Effector memory CD8-positive, alpha-beta T cell (primary cell): ENCODE results near the gene ASCC3.

ENCODE experiments used
- ATAC-seq: fragments of 150-1000 bp; cut with Tn5 transposase; replicated peaks from 2 replicates; pipeline ENCODE4 v1.10.0; 2021; ENCODE audit warnings: mild to moderate bottlenecking, moderate library complexity
- DNase-seq, 3 experiments: peaks; one replicate each; pipeline ENCODE4 v3.0.0; 2021
- H3K27ac Mint-ChIP-seq, 2 donors: one replicate each; pipeline ENCODE4 v1.8.0; 2022; ENCODE audit warnings: mild to moderate bottlenecking in 2 of 2, mixed read lengths in 2 of 2, moderate library complexity in 2 of 2
- H3K27me3 Mint-ChIP-seq, 2 donors: one replicate each; pipeline ENCODE4 v1.8.0; 2022; ENCODE audit warnings: mixed read lengths in 2 of 2
- H3K36me3 Mint-ChIP-seq: one replicate; pipeline ENCODE4 v1.8.0; 2022; ENCODE audit warnings: mild to moderate bottlenecking, moderate library complexity, mixed read lengths; ENCODE audit not compliant: insufficient read depth
- H3K4me1 Mint-ChIP-seq, 2 donors: one replicate each; pipeline ENCODE4 v1.8.0; 2022; ENCODE audit warnings: low read depth in 2 of 2, mixed read lengths in 2 of 2
- H3K4me3 Mint-ChIP-seq, 2 donors: one replicate each; pipeline ENCODE4 v1.8.0; 2022; ENCODE audit warnings: mild to moderate bottlenecking in 2 of 2, mixed read lengths in 2 of 2, moderate library complexity in 2 of 2
- H3K9me3 Mint-ChIP-seq, 2 donors: one replicate each; pipeline ENCODE4 v1.8.0; 2022; ENCODE audit warnings: mixed read lengths in 2 of 2

The ASCC3 gene

DNA sequence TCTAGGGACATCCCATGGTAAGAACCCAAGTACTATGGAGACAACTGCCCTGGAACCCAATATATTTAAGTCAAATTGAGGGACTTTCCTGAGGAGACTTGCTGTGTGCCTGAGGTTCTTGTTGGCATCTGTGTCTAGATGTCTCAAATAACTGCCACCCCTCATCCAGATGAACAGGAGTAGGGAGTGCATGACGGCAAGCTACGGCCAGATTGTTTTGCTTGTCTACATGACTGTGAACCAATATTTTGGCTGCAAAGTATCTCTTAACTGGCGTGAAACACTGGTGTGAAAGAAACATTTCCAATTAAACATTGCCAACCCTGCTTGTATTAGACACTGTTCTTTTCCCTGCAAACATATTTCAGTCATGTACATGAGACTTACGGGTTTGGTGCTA lies 364.0 kb downstream of the ASCC3 start:
- DNase-seq = no peak
- no peaks in the 10 kb centered on the region for H3K9me3 Mint-ChIP-seq
- no peak overlapping the region for H3K4me3 Mint-ChIP-seq
- no peaks in the 10 kb centered on the region for H3K27me3 Mint-ChIP-seq
- H3K4me1 Mint-ChIP-seq = no peaks in the 10 kb centered on the region
- ATAC-seq = no peak
- no peak overlapping the region for H3K27ac Mint-ChIP-seq
- H3K36me3 Mint-ChIP-seq = peaks cover 12% of the 10 kb centered on the region

DNA sequence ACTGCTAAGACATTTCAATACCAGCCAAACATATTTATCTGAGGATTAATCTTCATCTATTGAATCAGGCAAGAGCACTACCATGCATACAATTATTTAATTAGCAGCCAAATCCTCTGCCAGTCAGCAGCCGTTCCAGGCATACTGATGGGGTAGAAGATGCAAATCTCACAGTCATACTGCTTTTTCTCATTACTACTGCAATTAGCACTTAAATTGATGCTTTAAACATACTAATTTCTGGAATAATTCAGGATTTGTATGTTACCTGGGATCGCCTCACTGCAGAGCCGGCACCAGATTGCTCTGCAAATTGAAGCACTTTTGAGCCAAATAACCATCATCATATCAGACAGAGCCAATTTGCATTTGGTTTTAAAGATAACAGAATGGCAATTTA lies 366.5 kb downstream of the ASCC3 start:
- H3K4me1 Mint-ChIP-seq = no peaks in the 10 kb centered on the region
- peaks cover 29% of the 10 kb centered on the region for H3K36me3 Mint-ChIP-seq
- H3K4me3 Mint-ChIP-seq = no peak overlapping the region
- no peak overlapping the region for H3K27ac Mint-ChIP-seq
- ATAC-seq (no peak), DNase-seq (no peak)
- H3K9me3 Mint-ChIP-seq = no peaks in the 10 kb centered on the region
- H3K27me3 Mint-ChIP-seq = no peaks in the 10 kb centered on the region

DNA sequence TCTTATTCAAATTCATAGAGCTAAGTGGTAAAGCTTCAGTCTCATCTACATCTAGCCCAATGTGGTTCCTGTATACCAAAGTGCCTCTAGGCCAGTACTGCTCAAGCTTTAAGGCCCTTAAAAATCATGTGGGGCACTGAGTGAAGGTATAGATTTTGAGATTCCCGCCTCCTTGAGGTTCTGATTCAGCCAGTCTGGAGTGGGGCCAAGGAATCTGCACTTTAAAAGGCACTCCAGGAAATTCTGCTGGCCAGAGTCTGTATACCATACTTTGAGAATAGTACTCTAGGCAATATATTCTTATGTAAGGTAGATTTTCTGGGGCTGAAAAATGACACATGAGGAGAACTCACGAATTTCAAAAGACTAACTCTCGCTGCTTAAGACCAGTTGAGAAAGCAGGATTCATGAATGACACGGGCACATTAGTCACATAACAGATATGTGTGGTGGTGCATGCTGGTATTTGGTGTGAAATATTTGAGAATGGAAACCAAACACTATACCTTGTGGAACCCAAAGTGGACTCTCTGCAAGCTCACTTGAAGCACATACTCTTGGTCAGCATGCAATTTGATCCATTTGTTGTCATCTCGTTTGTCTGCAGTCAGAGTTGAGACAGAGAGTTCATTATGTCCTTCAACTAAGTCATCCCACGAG lies 368.8 kb downstream of the ASCC3 start:
- no peaks in the 10 kb centered on the region for H3K4me1 Mint-ChIP-seq
- ATAC-seq (no peak), DNase-seq (no peak)
- no peak overlapping the region for H3K27ac Mint-ChIP-seq
- H3K9me3 Mint-ChIP-seq = no peaks in the 10 kb centered on the region
- no peaks in the 10 kb centered on the region for H3K27me3 Mint-ChIP-seq
- H3K36me3 Mint-ChIP-seq = peaks cover 42% of the 10 kb centered on the region
- no peak overlapping the region for H3K4me3 Mint-ChIP-seq

DNA sequence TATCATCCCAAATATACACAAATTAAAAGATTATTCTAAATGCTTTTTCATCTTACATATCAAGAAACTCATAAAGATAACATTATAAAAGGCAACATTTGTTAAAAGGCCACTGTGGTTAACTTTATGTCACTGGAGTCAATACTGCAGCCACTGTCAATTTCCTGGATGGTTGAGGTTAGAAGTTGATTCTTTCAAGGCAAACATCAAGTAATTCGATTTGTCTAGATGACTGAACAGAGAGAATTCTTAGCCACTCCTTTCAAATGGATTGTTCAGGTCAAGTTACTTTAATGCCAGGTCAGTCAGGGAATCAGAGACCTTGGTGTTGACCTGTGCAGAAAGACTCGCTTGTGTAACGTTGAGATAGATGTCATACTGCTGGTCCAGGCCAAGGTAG lies 372.0 kb downstream of the ASCC3 start:
- no peak overlapping the region for H3K27ac Mint-ChIP-seq
- H3K4me3 Mint-ChIP-seq = no peak overlapping the region
- DNase-seq (no peak), ATAC-seq (no peak)
- H3K4me1 Mint-ChIP-seq = no peaks in the 10 kb centered on the region
- no peaks in the 10 kb centered on the region for H3K9me3 Mint-ChIP-seq
- H3K36me3 Mint-ChIP-seq = peaks cover 37% of the 10 kb centered on the region
- no peaks in the 10 kb centered on the region for H3K27me3 Mint-ChIP-seq

DNA sequence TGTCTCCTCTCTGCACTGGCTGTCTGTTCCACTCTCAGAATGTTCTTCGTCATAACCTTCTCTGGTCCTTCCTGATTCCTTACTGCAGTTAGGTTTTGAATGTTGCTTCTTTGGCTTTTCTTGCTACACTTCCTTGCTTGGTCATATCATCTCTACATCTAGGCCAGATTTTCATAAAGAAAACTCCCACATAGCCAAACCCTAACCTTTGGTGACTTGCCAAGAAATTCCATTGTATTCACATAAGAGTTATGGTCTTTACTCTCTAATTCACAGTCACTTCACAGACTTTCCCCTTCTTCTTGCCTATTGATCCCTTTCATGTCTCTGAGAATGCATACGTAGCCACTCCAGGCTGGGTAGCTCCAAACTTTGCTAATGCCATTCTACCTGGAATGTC lies 374.5 kb downstream of the ASCC3 start:
- Mint-ChIP-seq H3K36me3 (peaks cover 29% of the 10 kb centered on the region), H3K27me3 (no peaks in the 10 kb centered on the region), H3K9me3 (no peaks in the 10 kb centered on the region), H3K27ac (no peak overlapping the region), H3K4me1 (no peaks in the 10 kb centered on the region), H3K4me3 (no peak overlapping the region)
- no peak for ATAC-seq
- DNase-seq = no peak

DNA sequence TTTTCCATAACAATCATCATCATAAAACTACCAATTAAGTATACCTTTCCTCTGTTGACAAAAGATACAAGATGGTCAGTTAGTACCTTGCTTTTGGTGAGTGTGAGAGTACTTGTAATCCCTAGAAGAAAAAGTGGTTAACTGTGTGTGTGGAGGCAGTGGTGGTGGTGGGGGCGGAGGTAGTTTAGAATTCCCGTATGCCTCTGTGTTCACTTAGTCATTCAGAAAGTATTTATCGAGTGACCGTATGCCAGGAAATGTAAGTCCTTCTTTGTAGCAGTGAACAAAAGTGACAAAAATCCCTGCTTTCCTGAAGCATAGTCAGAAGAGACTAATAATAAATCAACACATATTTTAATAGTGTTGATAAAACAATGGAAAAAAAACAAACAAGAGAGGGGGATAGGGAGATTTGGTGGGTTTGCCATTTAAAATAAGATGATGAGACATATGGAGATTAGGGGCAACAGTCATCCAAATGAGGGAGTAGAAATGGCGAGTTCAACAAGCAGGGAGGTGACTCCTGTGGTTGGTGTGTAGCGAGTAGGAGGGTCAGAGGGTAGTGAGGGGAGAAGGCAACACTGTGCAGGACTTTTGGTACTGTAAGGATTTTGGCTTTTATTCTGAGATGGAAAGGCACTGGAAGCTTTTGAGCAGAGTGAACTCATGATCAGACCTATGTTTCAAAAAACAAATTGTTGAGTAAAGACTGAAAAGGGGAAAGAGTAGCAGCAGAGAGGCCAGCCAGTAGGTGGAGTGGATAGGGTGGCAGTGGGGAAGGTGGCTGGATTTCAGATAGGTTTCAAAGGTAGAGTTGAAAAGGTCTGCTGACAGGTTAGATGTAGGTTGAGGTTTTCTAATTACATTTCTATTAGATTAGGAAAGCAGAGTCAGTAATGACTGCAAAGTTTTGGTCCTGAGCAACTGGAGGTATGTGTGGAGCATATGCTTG lies 376.1 kb downstream of the ASCC3 start:
- Mint-ChIP-seq H3K4me3 (no peak overlapping the region), H3K36me3 (peaks cover 17% of the 10 kb centered on the region), H3K27ac (no peak overlapping the region), H3K9me3 (no peaks in the 10 kb centered on the region), H3K27me3 (peaks cover 0 to 5% of the 10 kb centered on the region in 2 donors), H3K4me1 (no peaks in the 10 kb centered on the region)
- ATAC-seq (no peak), DNase-seq (no peak)

DNA sequence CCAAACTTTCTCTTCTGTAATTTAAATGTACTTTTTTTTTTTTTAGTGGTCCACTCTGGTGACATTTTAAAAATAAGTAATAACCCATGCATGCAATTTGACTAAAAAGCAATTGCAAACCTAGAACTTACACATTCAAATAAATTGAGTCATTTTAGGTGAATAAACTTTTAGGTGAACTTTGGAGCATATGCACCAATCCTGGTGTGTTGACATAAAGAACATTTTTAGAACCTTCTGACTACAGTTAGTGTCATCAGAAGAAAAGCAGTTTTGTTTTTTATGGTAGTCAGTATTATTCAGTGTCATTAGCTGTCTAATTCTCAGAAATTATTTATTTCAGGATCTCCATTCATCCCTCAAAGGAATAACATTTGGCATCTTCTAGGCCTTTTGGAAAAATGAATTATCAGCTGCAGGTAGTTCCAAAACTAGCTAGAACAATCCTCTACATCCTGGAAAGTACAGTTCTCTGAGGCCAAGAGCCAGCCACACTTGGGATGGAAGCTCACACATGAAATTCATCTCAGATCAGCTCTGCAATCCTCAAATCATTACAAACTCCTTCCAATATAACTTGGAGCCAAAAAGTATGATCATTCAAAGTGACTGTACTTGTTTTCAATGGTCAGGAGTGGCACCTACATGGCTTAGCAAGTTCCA lies 378.0 kb downstream of the ASCC3 start:
- no peak for DNase-seq
- Mint-ChIP-seq H3K27me3 (peaks cover 4 to 24% of the 10 kb centered on the region in 2 donors), H3K27ac (no peak overlapping the region), H3K4me1 (no peaks in the 10 kb centered on the region), H3K4me3 (no peak overlapping the region), H3K9me3 (peaks cover 0 to 14% of the 10 kb centered on the region in 2 donors), H3K36me3 (peaks cover 4% of the 10 kb centered on the region)
- ATAC-seq = no peak

DNA sequence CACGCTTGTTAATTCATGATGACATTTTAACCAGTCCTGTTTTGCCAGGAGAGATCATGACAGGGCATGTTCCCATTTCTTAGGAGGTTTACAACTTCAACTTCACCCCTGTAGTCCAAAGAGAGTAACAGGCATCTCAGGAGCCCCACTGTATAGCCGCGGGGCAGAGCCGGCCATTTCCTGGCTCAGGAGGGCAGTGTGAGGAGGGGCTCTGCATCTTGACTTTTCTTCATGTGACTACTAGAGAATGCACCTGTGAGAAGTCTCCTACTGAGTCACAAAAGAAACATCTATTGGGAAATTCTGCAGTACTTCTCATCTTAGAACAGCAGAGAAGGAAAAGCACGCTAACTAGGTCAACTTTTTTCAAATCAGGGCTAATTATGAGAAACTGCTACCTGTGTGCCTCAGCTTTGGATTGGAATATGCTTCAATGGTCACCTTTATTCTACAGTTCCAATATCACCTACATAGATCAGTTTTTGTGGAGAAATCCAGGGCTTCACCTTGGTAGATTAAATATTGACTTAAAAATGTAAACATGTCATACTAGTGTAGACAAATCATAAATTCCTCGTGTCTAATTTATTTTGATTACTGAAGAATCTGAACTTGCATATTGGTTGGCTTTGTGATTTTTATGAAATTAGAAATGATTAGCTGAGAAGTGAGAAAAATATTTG lies 387.8 kb downstream of the ASCC3 start:
- no peak overlapping the region for H3K27ac Mint-ChIP-seq
- no peak for ATAC-seq
- H3K27me3 Mint-ChIP-seq = peaks cover 26 to 73% of the 10 kb centered on the region in 2 donors
- H3K36me3 Mint-ChIP-seq = no peaks in the 10 kb centered on the region
- no peak for DNase-seq
- no peaks in the 10 kb centered on the region for H3K9me3 Mint-ChIP-seq
- H3K4me1 Mint-ChIP-seq = peaks cover 0 to 2% of the 10 kb centered on the region in 2 donors
- H3K4me3 Mint-ChIP-seq = no peak overlapping the region

DNA sequence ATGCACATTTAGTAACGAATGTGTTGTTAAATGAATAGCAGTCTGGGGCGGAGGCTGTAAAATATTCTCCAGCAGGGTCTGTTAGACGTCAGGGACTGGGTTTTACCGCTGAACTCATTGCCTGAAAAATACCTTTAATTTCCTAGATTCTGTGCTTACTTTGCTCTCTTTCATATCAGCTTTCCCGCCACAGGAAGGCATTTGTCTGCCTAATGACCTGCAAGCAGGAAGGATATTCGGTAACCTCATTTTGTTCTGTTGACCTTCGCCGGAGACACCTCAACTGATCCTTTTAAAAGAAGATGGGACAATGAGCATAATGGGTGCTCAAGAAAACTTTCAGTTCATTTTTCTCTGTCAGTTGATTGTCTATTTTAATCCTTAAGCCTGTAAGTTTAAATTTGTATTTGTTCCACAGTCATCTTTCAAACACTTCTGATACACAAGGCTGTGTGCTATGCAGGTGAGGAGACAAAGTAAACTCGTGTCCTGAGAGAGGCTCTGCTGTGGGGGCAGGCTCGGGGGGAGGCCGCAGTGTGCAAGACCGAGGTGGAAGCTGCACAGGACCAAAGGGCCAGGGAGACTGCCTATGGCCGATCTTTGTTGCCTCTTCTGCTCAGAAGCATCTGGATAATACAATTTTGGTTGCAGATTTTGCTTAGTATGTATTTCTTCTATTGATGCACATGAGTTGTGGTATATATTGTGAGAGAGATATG lies 389.0 kb downstream of the ASCC3 start:
- no peak overlapping the region for H3K27ac Mint-ChIP-seq
- H3K9me3 Mint-ChIP-seq = no peaks in the 10 kb centered on the region
- DNase-seq (no peak), ATAC-seq (no peak)
- peaks cover 0 to 2% of the 10 kb centered on the region in 2 donors for H3K4me1 Mint-ChIP-seq
- peaks cover 34 to 70% of the 10 kb centered on the region in 2 donors for H3K27me3 Mint-ChIP-seq
- no peaks in the 10 kb centered on the region for H3K36me3 Mint-ChIP-seq
- H3K4me3 Mint-ChIP-seq = no peak overlapping the region

DNA sequence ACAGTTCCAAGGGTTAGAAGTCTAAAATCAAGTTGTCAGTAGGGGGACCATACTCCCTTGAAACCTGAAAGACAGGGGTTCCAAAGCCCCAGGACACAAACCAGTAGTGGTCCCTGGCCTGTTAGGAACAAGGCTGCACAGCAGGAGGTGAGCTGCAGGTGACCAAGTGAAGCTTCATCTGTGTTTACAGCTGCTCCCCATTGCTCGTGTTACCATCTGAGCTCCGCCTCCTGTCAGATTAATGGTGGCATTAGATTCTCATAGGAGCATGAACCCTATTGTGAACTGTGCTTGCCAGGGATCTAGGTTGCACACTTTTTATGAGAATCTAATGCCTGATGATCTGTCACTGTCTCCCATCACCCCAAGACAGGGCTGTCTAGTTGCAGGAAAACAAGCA lies 391.1 kb downstream of the ASCC3 start:
- Mint-ChIP-seq H3K36me3 (no peaks in the 10 kb centered on the region), H3K4me1 (peaks cover 0 to 2% of the 10 kb centered on the region in 2 donors), H3K27me3 (peaks cover 34 to 81% of the 10 kb centered on the region in 2 donors), H3K9me3 (no peaks in the 10 kb centered on the region), H3K4me3 (no peak overlapping the region), H3K27ac (no peak overlapping the region)
- DNase-seq = no peak
- no peak for ATAC-seq

DNA sequence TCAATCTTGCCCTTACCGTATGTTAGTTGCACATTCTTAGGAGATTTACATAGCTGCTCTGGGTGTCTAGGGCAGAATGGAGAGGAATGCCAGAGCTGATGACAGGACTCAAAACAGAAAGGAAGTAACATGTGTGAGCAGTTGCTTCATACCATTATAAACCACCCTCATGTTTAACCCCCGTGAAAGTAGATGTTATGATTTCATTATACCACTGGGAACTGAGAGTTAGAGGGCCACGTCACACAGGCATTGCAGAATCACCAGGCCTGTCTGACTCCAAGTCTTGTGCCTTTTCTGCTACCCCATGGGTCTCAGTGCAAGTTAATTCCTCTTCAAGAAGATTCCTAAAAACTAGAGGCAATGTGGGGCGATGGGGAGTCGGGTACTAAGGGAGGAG lies 392.9 kb downstream of the ASCC3 start:
- no peaks in the 10 kb centered on the region for H3K9me3 Mint-ChIP-seq
- H3K4me1 Mint-ChIP-seq = peaks cover 0 to 2% of the 10 kb centered on the region in 2 donors
- H3K27me3 Mint-ChIP-seq = peaks cover 35 to 84% of the 10 kb centered on the region in 2 donors
- no peak overlapping the region for H3K27ac Mint-ChIP-seq
- ATAC-seq = no peak
- no peak overlapping the region for H3K4me3 Mint-ChIP-seq
- H3K36me3 Mint-ChIP-seq = no peaks in the 10 kb centered on the region
- no peak for DNase-seq

DNA sequence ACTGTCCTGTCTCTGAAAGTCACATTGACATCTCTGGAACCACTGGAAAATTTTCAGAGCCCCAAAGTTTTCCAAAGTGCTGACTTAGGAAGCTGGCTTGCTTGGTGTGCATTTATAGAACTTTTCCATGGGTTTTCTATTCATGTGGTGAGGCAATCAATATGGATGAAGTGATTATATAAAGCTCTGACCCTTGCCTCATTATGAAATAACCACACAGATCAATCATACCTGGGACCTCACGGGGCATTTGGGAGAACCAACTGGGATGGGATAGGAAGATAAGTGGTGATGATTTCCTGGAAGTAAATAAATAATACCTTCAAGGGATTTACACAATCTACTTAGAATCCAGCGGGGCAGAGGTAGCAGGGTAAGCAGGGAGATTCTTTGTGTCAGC lies 393.5 kb downstream of the ASCC3 start:
- H3K4me1 Mint-ChIP-seq = no peaks in the 10 kb centered on the region
- H3K4me3 Mint-ChIP-seq = no peak overlapping the region
- ATAC-seq (no peak), DNase-seq (no peak)
- H3K36me3 Mint-ChIP-seq = no peaks in the 10 kb centered on the region
- H3K27ac Mint-ChIP-seq = no peak overlapping the region
- peaks cover 29 to 83% of the 10 kb centered on the region in 2 donors for H3K27me3 Mint-ChIP-seq
- no peaks in the 10 kb centered on the region for H3K9me3 Mint-ChIP-seq

DNA sequence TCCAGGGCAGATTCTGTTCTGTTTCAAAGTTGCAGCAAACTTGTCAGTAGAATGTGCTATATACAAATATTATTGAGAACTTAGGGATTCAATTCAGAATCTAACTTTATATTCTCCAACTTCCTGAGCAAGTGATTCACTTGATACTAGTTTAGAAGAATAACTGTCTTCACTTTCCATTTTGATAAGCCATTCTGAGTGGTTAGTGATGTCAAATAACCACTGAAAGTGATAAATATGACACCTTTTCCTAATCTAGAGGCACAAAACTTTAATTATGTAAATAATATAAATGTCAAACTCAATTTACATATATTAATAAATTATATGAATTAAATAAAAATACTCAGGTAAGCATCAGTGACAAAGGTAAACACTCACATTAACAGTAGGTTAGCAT lies 395.9 kb downstream of the ASCC3 start:
- Mint-ChIP-seq H3K27ac (no peak overlapping the region), H3K4me1 (no peaks in the 10 kb centered on the region), H3K27me3 (peaks cover 23 to 74% of the 10 kb centered on the region in 2 donors), H3K36me3 (no peaks in the 10 kb centered on the region), H3K4me3 (no peak overlapping the region), H3K9me3 (no peaks in the 10 kb centered on the region)
- DNase-seq = no peak
- no peak for ATAC-seq
